Muscle of back (tissue), 11 donors: ENCODE measurements around the gene CDK2AP2. TPM values are rescaled to one million over a fixed set of nuclear protein-coding genes. Genes with fewer than 3 reads are reported as not detected.
A peak's percentile ranks its signal among the peaks of the same experiment; 100 is the strongest.
"Not testable (repeated sequence)": the region's sequence is repeated elsewhere in the genome, so short reads cannot be mapped to it uniquely, and the experiment has no call there.

ENCODE experiments used
- DNase-seq, 3 donors: peaks; one replicate each; pipeline versions ENCODE4 v3.0.0 to v3.0.0-alpha.2; 2013
- polyA plus RNA-seq, 10 donors: library from polyadenylated mRNA; unstranded; fragments of 120-200 nt; gene quantifications; one replicate each; pipeline ENCODE4 v1.2.1, GENCODE V29; 2013; ENCODE audit not compliant: insufficient read length in 10 of 10

The CDK2AP2 gene
- polyA plus RNA-seq, 10 donors, result 14.2 to 21.3 (median 17.1) TPM

GRCh38 chr11:67468056-67468455 lies 39.9 kb downstream of the CDK2AP2 start:
- DNase-seq, result no peak

DNA sequence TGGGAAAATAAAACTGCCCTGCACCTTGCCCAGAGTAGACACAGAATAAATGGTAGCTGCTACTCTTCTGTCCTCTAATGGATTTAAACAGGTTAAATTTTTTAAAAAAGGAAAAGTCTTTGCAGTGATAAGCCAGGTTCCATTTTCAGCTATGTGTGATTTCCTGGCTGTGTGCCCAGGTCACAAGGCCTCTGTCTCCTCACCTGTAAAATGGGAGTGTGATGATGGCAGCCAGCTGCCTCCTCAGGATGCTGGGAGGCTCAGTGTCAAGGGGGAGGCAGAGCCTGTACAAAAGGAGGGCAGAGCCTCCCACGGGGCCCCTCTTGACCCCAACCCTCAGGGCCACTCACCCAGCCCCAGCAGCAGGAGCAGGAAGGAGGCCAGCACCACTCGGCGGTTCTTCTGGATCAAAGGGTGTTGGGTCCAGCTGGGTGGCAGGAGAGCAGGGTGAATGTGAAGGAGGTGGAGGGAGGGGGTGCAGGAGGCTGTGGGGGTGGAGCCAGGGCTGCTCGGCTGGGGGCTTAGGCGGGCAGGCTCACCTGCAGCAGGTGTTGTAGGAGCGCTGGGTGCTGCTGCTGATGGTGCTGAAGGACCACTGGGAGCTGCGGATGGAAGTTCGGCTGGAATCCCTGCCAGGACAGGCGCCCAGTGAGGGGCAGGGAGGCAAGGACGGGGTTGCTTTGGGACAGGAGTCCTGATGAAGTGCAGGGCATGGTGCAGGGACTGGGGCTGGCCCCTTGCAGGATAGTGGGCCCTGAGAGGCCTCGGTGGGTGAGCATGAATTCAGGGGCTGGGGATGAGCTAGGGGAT lies 40.8 kb downstream of the CDK2AP2 start:
- no peak for DNase-seq

GRCh38 chr11:67466367-67466766 lies 41.6 kb downstream of the CDK2AP2 start:
- no peak for DNase-seq

DNA sequence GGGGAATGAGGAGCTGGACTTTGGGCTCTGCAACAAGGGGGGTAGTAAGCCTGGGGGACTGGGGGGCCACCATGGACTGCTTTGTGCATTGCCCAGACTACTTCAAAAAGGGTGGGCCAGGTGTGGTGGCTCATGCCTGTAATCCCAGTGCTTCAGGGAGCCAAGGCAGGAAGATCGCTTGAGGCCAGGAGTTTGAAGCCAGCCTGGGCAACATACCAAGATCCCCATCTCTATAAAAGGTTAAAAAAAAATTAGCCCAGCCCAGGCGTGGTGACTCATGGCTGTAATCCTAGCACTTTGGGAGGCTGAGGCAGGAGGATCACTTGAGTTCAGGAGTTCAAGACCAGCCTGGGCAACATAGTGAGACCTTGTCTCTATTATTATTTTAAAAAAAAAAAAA lies 42.4 kb downstream of the CDK2AP2 start:
- not testable (repeated sequence) for DNase-seq

- DNase-seq, result peak in 1 of 3 donors; percentile 17
Observed at GRCh38 chr11:67465189-67465510, 42.8 kb downstream of the CDK2AP2 start.

DNA sequence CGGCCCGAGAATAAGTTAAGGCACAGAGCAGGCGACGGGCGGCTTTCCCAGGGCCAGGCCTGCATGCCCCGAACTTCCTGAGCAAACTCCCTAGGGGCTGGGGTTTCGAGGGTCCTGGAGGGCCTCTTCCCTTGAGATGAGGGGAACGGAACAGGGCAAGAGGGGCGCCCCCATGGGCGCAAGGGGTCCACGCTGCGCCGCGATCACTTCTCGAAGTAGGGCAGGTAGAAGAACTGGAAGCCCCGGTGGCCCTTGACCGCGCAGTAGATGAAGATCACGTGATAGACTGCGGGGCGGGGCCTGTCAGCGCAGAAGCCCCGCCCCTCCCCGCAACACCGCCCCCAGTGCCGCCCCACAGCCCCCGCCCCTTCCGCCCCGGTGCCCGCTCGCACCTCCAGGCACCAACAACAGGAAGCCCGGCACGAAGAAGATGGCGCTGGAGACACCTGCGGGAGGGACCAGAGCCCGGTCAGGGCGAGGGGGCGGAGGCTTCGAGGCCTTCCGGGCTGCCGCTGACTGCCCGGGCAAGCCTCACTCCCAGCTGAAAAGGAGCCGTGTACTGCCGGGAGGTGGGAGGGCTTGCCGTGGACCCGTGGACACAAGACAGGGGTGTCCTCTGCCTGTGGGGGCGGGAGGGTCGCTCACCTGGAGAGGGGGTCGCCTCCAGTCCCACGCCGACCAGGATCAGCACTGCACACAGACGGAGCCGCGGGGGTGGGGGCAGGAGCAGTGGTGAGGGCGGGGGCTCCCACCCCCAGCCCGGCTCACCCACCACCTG lies 43.4 kb downstream of the CDK2AP2 start:
- DNase-seq, result peak; percentile 47 to 78 (median 66)

DNA sequence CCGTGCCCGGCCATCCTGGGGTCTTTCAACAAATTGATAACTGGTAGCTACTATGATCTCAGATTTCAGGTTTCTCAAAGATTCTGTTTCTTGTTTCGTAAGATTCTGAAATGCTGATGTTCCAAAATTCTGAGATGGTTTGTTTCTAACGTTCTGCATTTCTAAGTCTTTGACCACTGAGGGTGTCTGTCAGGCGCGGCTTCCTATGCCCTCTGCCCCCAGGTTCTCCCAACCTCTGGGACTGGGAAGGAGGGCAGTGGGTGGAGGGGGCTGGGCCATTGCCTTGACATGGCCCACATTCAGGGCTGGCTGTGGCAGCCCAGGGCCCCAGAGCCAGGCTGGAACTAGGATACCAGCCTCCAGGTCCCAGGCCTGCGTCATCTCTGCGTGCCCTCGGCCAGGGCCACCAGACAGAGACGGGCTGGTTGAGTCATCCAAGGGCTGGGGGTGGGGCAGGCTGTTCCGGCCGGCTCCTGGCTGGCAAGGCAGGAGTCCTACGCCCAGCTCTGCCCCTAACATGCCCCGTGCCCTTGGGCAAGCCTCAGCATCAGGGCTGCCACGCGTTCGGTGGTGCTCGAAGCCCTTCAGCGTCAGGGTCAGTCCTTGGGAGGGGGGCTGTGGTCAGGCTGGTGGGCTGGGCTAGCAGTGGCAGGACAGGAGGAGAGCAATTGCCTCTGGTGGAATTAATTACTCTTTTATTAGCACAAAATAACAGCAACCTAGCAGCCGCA lies 44.1 kb downstream of the CDK2AP2 start:
- no peak for DNase-seq

DNA sequence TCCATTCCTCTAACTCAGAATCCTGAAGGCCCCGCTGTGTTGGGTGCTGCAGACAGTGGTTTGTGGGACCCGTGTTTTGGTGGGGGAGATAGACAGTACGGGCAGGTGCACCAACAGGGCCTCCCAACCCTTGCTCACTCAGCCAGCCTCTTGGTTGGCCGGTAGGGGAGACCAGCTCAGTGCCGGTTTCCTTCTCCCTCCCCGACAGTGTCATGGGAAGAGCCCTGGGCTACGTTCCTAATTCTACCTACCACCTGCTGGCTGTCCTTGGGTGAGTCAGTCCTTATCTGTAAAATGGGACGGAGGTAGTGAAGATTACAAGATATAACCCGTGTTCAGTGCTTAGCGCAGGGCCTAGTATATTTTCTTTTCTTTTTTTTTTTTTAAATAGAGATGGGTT lies 44.8 kb downstream of the CDK2AP2 start:
- DNase-seq, result no peak

DNA sequence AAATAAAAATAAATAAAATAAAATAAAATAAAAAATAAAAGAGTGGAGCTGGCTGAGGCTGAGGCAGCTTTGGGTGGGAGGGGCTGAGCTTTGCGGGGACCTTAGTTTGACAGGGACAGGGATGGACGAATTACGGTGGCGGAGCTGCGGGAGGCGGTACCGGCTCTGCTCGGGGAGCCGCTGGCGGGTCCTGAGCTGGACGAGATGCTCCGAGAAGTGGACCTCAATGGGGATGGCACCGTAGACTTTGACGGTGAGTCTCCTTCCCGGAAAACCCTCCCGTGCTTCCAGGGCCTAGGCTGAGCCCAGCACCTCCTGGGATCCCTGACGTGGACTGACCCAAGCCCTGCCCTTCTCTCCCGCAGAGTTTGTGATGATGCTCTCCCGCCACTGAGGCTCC lies 49.7 kb downstream of the CDK2AP2 start:
- no peak for DNase-seq

DNA sequence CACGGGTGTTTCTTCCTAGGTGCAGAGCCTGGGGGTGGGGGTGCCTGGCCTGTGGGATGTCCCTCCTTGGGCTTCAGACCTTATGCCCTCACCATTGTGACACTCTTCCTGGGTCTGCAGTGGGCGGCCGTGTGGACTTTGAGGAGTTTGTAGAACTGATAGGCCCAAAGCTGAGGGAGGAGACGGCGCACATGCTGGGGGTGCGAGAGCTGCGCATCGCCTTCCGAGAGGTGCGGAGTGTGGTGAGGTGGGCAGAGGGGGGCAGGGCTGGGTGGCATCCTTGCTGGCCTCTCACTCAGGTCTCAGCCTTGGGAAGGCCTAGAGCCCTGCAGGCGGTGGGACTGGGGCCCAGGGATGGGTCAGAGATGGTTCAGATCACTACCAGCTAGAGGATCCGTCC lies 50.5 kb downstream of the CDK2AP2 start:
- no peak for DNase-seq

Other genes with a start within 250 kb of the CDK2AP2 start
- 10 to 100 TPM; 42.2 to 62.2 (median 49.7) TPM for gene GRK2, start 241.7 kb downstream of the CDK2AP2 start, polyA plus RNA-seq
- 10 to 100 TPM; 17.3 to 37.9 (median 25.9) TPM for gene ANKRD13D, start 218.9 kb downstream of the CDK2AP2 start, polyA plus RNA-seq
- gene SSH3, start 204.6 kb downstream of the CDK2AP2 start, polyA plus RNA-seq, result 10 to 100 TPM; 11.6 to 19.0 (median 14.6) TPM
- 10 to 100 TPM; 19.2 to 33.1 (median 25.3) TPM for gene POLD4, start 154.6 kb downstream of the CDK2AP2 start, polyA plus RNA-seq
- 1 to 10 TPM; 1.7 to 3.8 (median 2.4) TPM for gene CLCF1, start 134.6 kb downstream of the CDK2AP2 start, polyA plus RNA-seq
- gene RAD9A, start 116.2 kb downstream of the CDK2AP2 start, polyA plus RNA-seq, result 10 to 100 TPM in 3 of 10 donors, 1 to 10 TPM in 7; 7.7 to 13.4 (median 8.5) TPM
- gene PPP1CA, start 106.3 kb downstream of the CDK2AP2 start, polyA plus RNA-seq, result 100 to 1,000 TPM in 8 of 10 donors, 10 to 100 TPM in 2; 95.8 to 132 (median 119) TPM
- gene TBC1D10C, start 104.1 kb downstream of the CDK2AP2 start, polyA plus RNA-seq, result 10 to 100 TPM in 1 of 10 donors, 1 to 10 TPM in 9; 1.8 to 10.4 (median 4.6) TPM
- 10 to 100 TPM; 24.1 to 62.8 (median 48.3) TPM for gene CARNS1, start 92.5 kb downstream of the CDK2AP2 start, polyA plus RNA-seq
- gene RPS6KB2, start 79.7 kb downstream of the CDK2AP2 start, polyA plus RNA-seq, result 10 to 100 TPM; 23.0 to 43.8 (median 34.0) TPM
- 1 to 10 TPM in 6 of 10 donors, under 1 TPM in 3, not detected in 1; 0.53 to 9.5 (median 1.2) TPM for gene PTPRCAP, start 70.5 kb downstream of the CDK2AP2 start, polyA plus RNA-seq
- gene CORO1B, start 64.7 kb downstream of the CDK2AP2 start, polyA plus RNA-seq, result 10 to 100 TPM; 22.3 to 42.2 (median 29.3) TPM
- gene GPR152, start 55.4 kb downstream of the CDK2AP2 start, polyA plus RNA-seq, result not detected
- gene CABP4, start 52.8 kb downstream of the CDK2AP2 start, polyA plus RNA-seq, result 1 to 10 TPM in 4 of 10 donors, under 1 TPM in 6; 0.26 to 1.8 (median 0.94) TPM
- 10 to 100 TPM; 38.7 to 57.6 (median 46.3) TPM for gene TMEM134, start 38.9 kb downstream of the CDK2AP2 start, polyA plus RNA-seq
- 10 to 100 TPM; 34.9 to 55.8 (median 43.7) TPM for gene AIP, start 25.1 kb downstream of the CDK2AP2 start, polyA plus RNA-seq
- gene PITPNM1, start 2.8 kb downstream of the CDK2AP2 start, polyA plus RNA-seq, result 1 to 10 TPM; 6.0 to 9.9 (median 8.3) TPM
- not detected for gene CABP2, start 15.3 kb upstream of the CDK2AP2 start, polyA plus RNA-seq
- 100 to 1,000 TPM; 207 to 370 (median 253) TPM for gene GSTP1, start 75.7 kb upstream of the CDK2AP2 start, polyA plus RNA-seq
- 100 to 1,000 TPM; 115 to 158 (median 134) TPM for gene NDUFV1, start 98.8 kb upstream of the CDK2AP2 start, polyA plus RNA-seq
- 1 to 10 TPM; 2.3 to 5.5 (median 3.6) TPM for gene NUDT8, start 121.8 kb upstream of the CDK2AP2 start, polyA plus RNA-seq
- gene TBX10, start 131.6 kb upstream of the CDK2AP2 start, polyA plus RNA-seq, result not detected
- under 1 TPM in 8 of 10 donors, not detected in 2; 0.13 to 0.53 (median 0.37) TPM for gene ACY3, start 142.6 kb upstream of the CDK2AP2 start, polyA plus RNA-seq
- 10 to 100 TPM in 1 of 10 donors, 1 to 10 TPM in 1, under 1 TPM in 3, not detected in 5; 0.09 to 11.5 (median 0.39) TPM for gene ALDH3B2, start 166.5 kb upstream of the CDK2AP2 start, polyA plus RNA-seq